ENCODE data around the gene HNRNPM. TPM values are rescaled to one million over a fixed set of nuclear protein-coding genes. Genes with fewer than 3 reads are reported as not detected.

HNRNPM gene
- total RNA-seq, 1 experiment from 2014 or later, result 468 TPM

GRCh38 chr19:8488365-8488764 is 43.6 kb downstream of the HNRNPM start:
- H3K4ac ChIP-seq (ENCODE audit: low read depth, low read length), result no peak overlapping the region
- H4K8ac ChIP-seq (replicated peaks; ENCODE audit: insufficient read length, low read depth, low read length), result no peak overlapping the region
- H4K5ac ChIP-seq (ENCODE audit: insufficient read length, low read depth, low read length), result no peak overlapping the region
- Mint-ChIP-seq H3K9me3 (no peaks in the 10 kb centered on the region), H3K27ac (peak overlapping the region in 2 of 3 experiments; percentile 46 to 95; a peak in 3 of 7 replicates), H3K4me3 (no peak overlapping the region; a peak in 1 of 5 replicates), H3K36me3 (ENCODE audit: insufficient read depth in 1 of 3, low read depth in 3 of 3) (peaks cover 34 to 61% (median 61%) of the 10 kb centered on the region in 3 experiments), H3K27me3 (ENCODE audit: low read depth) (no peaks in the 10 kb centered on the region; the same call in 1 of the 2 replicates), H3K4me1 (peaks cover 5 to 13% of the 10 kb centered on the region in 2 experiments)
- H3K9ac ChIP-seq (ENCODE audit: extremely low read depth, insufficient read length, low read length), result no peak overlapping the region
- no peaks in the 10 kb centered on the region for H3K9me3 ChIP-seq (ENCODE audit: control insufficient read depth, low read depth, low read length)
- no peak overlapping the region for H3K56ac ChIP-seq (ENCODE audit: insufficient read length, low read depth, low read length)
- no peak overlapping the region for H3K4me2 ChIP-seq (ENCODE audit: insufficient read depth, insufficient read length, low read length)
- H4K91ac ChIP-seq (ENCODE audit: insufficient read length, low read depth, low read length), result no peak overlapping the region
- no CpG with 5 or more reads among the region's 15 CpGs for WGBS (ENCODE audit: extremely low coverage, insufficient read length, low lambda C conversion rate)
- no peaks in the 10 kb centered on the region for H3K23me2 ChIP-seq (ENCODE audit: insufficient read length, low read depth, low read length, poor library complexity, severe bottlenecking)
- no peak overlapping the region for H2BK5ac ChIP-seq (ENCODE audit: insufficient read length, low read length)
- H2AK5ac ChIP-seq (ENCODE audit: insufficient read length, low read length), result no peak overlapping the region
- H3T11ph ChIP-seq (ENCODE audit: low read length), result no peak overlapping the region
- no peak overlapping the region for H2BK12ac ChIP-seq (ENCODE audit: insufficient read length, low read depth, low read length)
- no peaks in the 10 kb centered on the region for H3K79me2 ChIP-seq (ENCODE audit: insufficient read depth, low read length)
- no peak overlapping the region for H3K23ac ChIP-seq (ENCODE audit: insufficient read length, low read depth, low read length)
- H2AFZ ChIP-seq (ENCODE audit: low read length), result no peak overlapping the region
- no peaks in the 10 kb centered on the region for H3K79me1 ChIP-seq (ENCODE audit: insufficient read depth, low read depth, low read length, poor library complexity, severe bottlenecking)
- no peak for DNase-seq
- no peak overlapping the region for H2BK15ac ChIP-seq (ENCODE audit: low read depth, low read length)
- no peak overlapping the region for H3K14ac ChIP-seq (ENCODE audit: insufficient read depth, low read length)
- no peaks in the 10 kb centered on the region for H3K27me3 ChIP-seq (ENCODE audit: insufficient read depth, low read length)
- no peak overlapping the region for H3K27ac ChIP-seq (ENCODE audit: insufficient read length, low read depth, low read length)
- no peak overlapping the region for H2BK120ac ChIP-seq (ENCODE audit: low read depth, low read length, poor library complexity, severe bottlenecking)
- H3K4me1 ChIP-seq (ENCODE audit: insufficient read depth, low read length), result no peaks in the 10 kb centered on the region
- no peak overlapping the region for H2BK20ac ChIP-seq (ENCODE audit: low read depth, low read length, poor library complexity, severe bottlenecking)
- no peaks in the 10 kb centered on the region for H4K20me1 ChIP-seq (ENCODE audit: control insufficient read depth, insufficient read depth, insufficient read length)
- no peak overlapping the region for H3K18ac ChIP-seq (ENCODE audit: insufficient read length, low read depth, low read length)
- no peak for TF ChIP-seq CTCF (conservative IDR thresholded peaks at IDR 0.05)

Data from H9 (cell line).